Hematopoietic multipotent progenitor cell treated with erythropoietin and hydrocortisone succinate and interleukin-3 and kit ligand, for 6 days (in vitro differentiated cells): Measurements from ENCODE around the gene IKZF5.

ENCODE experiments used
- DNase-seq: peaks from one replicate; pipeline ENCODE4 v3.0.0-alpha.2; 2015

Gene IKZF5

DNA sequence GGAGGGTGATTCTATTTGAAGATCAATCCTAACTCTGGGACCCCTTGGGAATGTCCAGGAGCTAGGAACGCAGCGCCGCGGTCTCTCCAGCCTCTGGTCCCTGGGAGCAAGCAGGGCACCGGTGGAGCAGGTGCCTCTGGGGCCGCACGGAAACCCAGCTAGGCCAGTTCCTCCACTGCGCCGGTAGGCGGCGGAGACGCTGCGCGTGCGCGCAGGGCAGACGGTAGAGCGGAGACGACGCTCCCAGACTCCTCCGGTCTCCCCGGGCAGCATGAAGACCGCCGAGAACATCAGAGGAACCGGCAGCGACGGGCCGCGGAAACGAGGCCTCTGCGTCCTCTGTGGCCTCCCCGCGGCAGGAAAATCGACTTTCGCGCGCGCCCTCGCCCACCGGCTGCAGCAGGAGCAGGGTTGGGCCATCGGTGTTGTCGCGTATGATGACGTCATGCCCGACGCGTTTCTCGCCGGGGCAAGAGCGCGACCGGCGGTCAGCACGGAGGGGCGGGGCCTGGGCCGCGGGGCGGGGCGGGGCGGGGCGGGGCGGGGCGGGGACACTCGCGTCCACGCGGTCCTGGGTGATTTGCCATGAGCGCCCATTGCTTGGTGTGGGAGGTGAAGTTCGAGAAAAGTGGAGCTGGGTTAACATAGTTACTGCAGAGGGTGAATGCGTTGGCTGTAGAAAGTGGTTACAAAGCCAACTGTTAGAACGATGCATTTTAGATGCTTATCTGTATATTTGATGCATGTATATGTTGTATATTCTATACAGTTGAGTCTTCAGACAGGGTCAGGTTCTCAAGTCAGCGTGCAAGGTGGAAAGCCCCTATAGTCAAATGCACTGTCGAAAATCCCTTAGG is 28.2 kb downstream of the IKZF5 start, which contains the start of gene PSTK:
TSS of gene PSTK (plus strand) at position 193 of the 857 bp plus-strand sequence. CDS start at position 272, 79 bp downstream.
- DNase-seq, result peak; percentile 93

DNA sequence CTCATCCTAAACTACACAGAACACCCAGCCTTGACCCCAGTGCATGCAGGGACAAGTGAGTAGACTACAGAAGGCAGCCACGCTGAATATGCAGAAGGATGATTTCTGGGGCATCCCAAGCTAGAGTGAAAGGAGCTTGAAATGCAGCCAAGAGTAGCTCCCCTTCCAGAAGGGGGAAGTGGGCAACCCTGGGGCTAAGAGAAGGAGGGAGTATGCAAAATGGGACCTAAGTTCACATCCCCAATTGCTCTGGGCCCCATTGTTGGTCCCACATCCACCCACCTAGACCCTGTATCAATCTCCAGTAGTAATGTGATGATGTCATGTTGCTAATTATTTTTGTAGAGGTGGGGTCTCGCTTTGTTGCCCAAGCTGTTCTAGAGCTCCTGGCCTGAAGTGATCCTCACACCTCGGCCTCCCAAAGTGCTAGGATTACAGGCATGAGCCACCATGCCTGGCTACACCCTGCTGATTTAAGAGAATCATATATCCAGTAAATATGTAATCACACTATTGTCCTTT is 34.0 kb downstream of the IKZF5 start:
- no peak for DNase-seq

DNA sequence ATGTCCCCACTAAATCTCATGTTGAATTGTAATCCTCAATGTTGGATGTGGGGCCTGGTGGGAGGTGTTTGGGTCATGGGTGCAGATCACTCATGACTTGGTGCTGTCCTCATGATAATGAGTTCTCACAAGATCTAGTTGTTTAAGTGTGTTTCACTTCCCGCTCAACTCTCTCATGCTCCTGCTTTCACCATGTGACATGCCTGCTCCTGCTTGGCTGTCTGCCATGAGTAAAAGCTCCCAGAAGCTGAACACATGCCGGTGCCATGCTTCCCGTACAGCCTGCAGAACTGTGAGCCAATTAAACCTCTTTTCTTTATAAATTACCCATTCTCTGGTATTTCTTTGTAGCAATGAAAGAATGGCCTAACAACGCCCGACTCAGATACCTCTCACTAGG is 34.6 kb downstream of the IKZF5 start:
- no peak for DNase-seq

DNA sequence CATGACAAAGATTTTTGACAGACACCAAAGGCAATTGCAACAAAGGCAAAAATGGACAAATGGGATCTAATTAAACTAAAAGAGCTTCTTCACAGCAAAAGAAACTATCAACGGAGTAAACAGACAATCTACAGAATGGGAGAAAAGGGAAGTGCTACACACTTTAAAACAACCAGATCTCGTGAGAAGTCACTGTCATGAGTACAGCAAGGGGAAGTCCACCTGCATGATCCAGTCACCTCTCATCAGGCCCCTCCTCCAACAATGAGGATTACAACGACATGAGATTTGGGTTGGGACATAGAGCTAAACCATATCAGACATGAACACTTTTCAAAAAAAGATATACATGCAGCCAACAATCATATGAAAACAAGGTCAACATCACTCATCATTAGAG is 39.9 kb downstream of the IKZF5 start:
- DNase-seq, result no peak

DNA sequence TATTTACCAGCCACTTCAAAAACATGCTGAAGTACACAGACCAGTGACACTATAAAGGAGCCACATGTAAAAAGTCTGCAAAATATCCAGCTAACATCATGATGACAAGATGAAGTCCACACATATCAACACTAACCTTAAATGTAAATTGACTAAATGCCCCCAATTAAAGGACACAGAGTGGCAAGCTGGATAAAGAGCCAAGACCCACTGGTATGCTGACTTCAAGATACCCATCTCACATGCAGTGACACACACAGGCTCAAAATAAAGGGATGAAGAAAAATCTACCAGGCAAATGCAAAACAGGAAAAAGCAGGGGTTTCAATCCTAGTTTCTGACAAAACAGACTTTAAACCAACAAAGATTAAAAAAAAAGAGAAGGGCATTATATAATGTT is 41.7 kb downstream of the IKZF5 start:
- no peak for DNase-seq

DNA sequence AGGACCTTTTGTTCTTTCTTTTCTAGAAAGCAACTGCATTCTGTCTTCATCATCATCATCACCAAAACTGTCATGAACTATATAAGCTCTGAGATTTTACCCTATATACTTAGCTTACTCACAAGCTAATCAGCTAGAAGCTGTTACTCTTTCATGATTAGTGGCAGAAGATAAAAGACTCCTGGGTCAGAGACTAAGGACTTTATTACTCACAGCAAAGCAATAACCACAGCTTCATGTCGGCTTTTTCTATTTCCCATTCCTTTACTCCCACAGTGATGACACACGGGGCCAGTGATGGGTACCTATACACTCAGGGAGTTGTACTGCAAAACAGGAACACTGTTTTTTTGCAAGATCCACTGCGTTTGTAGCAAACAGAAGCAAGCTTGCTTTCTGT is 46.2 kb downstream of the IKZF5 start:
- DNase-seq, result no peak

DNA sequence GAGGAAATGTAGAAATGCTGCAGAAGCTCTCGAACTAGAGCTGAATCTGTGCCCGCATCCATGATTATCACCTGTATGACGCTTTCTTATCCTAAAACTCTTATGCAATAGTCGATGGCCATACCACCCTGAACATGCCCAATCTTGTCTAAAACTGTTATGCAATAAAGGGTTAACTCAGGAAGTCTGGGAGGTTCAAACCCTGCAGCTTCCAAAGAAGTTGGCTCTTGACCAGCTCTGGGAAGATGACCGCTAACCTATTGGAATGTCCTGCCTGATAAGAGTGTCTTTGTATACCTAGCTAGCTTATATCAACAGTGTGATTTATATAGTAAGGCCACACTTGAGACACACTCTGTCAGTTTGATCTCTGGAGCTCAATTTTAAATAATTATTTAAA is 51.1 kb downstream of the IKZF5 start:
- no peak for DNase-seq

DNA sequence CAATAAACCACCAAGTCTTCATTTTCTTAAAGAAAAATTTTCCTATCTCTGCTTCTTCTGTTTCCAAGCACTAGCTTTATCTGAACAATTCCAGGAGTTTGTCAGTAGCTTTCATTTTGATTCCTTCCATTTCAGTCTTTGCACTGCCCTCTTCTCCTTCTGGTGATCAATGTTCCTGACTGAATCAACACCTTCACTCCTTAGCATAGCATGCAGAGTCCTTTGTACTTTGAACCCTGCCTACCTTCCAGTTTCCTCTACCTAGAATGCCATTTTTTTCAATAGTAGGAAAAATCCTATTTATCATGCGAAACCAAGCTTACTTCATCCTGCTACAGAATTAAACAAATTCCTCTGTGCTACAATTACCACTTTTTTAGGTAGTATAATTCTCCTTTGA is 52.7 kb downstream of the IKZF5 start:
- no peak for DNase-seq

DNA sequence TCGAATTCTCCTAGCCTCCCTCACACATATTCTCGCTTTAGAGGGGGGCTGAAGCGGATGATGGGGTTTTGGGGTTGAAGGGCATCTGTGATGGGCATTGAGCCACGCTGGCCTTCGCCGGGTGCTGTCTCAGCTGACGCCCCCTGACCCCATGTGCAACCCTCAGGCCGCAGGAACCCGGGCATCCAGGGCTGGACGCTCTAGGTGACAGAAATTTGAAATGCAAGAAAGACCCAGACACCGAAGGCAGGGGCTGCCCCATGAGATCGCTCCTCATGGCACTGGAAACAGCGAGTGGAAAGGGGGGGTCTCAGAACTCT is 53.9 kb downstream of the IKZF5 start:
- DNase-seq, result no peak

DNA sequence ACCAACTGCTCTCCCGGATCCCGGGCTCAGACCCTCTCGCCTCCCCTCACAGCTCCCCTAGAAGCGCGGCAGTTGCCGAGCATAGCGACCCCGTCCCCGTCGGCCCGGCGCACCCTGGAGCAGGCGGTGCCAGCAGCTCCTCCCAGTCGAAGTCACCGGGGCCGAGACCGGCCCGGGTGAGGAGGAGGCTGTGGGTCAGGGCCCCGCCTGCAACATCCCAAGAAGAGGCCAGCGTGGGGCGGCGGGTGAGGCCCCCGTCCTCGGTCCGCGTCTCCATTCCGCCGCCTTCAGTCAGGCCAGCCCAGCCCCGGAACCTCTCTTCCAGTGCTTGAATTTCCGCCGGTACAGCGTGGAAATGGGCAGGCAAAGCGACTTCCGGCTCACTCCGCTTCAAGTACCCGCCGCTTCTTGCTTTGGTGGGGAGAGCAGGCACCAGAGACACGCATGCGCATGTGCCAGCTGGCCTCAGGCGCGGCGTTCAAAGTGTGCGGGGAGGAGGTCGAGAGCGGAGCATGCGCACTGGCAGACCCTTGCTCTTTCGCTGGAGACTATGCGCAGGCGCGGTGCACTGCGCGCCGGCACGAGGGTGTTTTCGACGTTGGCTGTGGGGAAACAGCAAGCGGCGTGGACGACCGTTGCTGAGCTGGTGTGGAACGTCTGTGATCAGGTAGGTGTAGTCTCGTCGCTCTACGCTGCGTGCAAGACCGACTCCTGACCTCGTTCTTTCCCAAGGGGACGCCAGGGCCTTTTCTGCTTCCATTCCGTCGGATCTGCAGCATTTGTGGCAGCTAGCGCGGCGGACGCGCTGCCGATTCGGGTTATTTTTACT is 54.5 kb downstream of the IKZF5 start, which contains the start of gene C10orf88:
TSS of gene C10orf88 (minus strand) at position 326 of the 829 bp plus-strand sequence. CDS start at position 277, 49 bp downstream.
- DNase-seq, result peak; percentile 99

DNA sequence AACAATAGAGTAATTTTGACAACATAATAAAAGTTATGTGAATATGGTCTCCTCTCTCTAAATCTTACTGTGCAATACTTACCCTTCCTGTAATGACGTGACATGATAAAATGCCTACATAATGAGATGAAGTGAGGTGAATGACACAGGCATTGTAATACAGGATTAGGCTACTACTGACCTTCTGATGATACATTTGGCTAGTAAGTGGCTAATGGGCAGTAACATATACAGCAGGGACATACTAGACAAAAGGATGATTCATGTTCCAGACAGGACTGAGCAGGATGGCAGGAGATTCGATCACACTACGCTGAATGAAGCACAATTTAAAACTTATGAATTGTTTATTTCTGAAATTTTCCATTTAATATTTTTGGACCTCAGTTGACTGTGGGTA is 59.3 kb downstream of the IKZF5 start:
- no peak for DNase-seq
